ENCODE results near the gene FADS6.

DNA sequence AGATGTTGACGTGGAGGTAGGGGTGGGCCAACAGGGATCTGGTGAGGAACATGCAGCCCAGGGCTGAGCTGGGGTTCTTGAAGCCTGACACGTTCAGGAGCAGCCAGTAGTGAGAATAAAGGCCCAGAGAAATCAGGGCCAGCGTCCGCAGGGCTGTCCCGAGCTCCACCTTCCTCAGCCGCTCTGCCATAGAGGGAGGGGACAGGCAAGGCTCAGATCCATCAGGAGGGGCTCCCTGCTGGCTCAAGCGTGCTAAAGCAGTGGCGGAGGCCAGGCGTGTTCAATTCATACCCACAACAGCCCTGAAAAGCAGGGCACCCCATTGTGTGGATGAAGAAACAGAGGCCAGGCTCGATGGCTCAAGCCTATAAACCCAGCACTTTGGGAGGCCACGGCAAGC, 12.4 kb downstream of the FADS6 start:
- TF ChIP-seq, protein P1, sequence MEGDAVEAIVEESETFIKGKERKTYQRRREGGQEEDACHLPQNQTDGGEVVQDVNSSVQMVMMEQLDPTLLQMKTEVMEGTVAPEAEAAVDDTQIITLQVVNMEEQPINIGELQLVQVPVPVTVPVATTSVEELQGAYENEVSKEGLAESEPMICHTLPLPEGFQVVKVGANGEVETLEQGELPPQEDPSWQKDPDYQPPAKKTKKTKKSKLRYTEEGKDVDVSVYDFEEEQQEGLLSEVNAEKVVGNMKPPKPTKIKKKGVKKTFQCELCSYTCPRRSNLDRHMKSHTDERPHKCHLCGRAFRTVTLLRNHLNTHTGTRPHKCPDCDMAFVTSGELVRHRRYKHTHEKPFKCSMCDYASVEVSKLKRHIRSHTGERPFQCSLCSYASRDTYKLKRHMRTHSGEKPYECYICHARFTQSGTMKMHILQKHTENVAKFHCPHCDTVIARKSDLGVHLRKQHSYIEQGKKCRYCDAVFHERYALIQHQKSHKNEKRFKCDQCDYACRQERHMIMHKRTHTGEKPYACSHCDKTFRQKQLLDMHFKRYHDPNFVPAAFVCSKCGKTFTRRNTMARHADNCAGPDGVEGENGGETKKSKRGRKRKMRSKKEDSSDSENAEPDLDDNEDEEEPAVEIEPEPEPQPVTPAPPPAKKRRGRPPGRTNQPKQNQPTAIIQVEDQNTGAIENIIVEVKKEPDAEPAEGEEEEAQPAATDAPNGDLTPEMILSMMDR (conservative IDR thresholded peaks at IDR 0.05; ENCODE audit: low read depth in 2 of 2), result no peak
- TF ChIP-seq EZH2phosphoT487 (IDR thresholded peaks at IDR 0.05; ENCODE audit: unreplicated experiment) (no peak), POLR2AphosphoS5 (IDR thresholded peaks at IDR 0.05; ENCODE audit: low read depth) (no peak), EZH2 (IDR thresholded peaks at IDR 0.05; ENCODE audit: low read depth, unreplicated experiment) (no peak), ZNF114 (CRISPR knock-in tag; IDR thresholded peaks at IDR 0.05) (no peak), JUNB (IDR thresholded peaks at IDR 0.05; ENCODE audit: unreplicated experiment) (no peak), CREB1 (CRISPR knock-in tag; IDR thresholded peaks at IDR 0.05; ENCODE audit: low read depth) (no peak), NANOG (IDR thresholded peaks at IDR 0.05; ENCODE audit: borderline replicate concordance) (no peak), STAT1 (IDR thresholded peaks at IDR 0.05; ENCODE audit: unreplicated experiment) (no peak), ZNF331 (CRISPR knock-in tag; IDR thresholded peaks at IDR 0.05; ENCODE audit: low read depth) (no peak)
- TF ChIP-seq, protein P2, sequence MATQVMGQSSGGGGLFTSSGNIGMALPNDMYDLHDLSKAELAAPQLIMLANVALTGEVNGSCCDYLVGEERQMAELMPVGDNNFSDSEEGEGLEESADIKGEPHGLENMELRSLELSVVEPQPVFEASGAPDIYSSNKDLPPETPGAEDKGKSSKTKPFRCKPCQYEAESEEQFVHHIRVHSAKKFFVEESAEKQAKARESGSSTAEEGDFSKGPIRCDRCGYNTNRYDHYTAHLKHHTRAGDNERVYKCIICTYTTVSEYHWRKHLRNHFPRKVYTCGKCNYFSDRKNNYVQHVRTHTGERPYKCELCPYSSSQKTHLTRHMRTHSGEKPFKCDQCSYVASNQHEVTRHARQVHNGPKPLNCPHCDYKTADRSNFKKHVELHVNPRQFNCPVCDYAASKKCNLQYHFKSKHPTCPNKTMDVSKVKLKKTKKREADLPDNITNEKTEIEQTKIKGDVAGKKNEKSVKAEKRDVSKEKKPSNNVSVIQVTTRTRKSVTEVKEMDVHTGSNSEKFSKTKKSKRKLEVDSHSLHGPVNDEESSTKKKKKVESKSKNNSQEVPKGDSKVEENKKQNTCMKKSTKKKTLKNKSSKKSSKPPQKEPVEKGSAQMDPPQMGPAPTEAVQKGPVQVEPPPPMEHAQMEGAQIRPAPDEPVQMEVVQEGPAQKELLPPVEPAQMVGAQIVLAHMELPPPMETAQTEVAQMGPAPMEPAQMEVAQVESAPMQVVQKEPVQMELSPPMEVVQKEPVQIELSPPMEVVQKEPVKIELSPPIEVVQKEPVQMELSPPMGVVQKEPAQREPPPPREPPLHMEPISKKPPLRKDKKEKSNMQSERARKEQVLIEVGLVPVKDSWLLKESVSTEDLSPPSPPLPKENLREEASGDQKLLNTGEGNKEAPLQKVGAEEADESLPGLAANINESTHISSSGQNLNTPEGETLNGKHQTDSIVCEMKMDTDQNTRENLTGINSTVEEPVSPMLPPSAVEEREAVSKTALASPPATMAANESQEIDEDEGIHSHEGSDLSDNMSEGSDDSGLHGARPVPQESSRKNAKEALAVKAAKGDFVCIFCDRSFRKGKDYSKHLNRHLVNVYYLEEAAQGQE (IDR thresholded peaks at IDR 0.05; ENCODE audit: unreplicated experiment), result no peak
- TF ChIP-seq, protein P3, sequence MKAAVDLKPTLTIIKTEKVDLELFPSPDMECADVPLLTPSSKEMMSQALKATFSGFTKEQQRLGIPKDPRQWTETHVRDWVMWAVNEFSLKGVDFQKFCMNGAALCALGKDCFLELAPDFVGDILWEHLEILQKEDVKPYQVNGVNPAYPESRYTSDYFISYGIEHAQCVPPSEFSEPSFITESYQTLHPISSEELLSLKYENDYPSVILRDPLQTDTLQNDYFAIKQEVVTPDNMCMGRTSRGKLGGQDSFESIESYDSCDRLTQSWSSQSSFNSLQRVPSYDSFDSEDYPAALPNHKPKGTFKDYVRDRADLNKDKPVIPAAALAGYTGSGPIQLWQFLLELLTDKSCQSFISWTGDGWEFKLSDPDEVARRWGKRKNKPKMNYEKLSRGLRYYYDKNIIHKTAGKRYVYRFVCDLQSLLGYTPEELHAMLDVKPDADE (IDR thresholded peaks at IDR 0.05), result no peak
- TF ChIP-seq, protein P4, sequence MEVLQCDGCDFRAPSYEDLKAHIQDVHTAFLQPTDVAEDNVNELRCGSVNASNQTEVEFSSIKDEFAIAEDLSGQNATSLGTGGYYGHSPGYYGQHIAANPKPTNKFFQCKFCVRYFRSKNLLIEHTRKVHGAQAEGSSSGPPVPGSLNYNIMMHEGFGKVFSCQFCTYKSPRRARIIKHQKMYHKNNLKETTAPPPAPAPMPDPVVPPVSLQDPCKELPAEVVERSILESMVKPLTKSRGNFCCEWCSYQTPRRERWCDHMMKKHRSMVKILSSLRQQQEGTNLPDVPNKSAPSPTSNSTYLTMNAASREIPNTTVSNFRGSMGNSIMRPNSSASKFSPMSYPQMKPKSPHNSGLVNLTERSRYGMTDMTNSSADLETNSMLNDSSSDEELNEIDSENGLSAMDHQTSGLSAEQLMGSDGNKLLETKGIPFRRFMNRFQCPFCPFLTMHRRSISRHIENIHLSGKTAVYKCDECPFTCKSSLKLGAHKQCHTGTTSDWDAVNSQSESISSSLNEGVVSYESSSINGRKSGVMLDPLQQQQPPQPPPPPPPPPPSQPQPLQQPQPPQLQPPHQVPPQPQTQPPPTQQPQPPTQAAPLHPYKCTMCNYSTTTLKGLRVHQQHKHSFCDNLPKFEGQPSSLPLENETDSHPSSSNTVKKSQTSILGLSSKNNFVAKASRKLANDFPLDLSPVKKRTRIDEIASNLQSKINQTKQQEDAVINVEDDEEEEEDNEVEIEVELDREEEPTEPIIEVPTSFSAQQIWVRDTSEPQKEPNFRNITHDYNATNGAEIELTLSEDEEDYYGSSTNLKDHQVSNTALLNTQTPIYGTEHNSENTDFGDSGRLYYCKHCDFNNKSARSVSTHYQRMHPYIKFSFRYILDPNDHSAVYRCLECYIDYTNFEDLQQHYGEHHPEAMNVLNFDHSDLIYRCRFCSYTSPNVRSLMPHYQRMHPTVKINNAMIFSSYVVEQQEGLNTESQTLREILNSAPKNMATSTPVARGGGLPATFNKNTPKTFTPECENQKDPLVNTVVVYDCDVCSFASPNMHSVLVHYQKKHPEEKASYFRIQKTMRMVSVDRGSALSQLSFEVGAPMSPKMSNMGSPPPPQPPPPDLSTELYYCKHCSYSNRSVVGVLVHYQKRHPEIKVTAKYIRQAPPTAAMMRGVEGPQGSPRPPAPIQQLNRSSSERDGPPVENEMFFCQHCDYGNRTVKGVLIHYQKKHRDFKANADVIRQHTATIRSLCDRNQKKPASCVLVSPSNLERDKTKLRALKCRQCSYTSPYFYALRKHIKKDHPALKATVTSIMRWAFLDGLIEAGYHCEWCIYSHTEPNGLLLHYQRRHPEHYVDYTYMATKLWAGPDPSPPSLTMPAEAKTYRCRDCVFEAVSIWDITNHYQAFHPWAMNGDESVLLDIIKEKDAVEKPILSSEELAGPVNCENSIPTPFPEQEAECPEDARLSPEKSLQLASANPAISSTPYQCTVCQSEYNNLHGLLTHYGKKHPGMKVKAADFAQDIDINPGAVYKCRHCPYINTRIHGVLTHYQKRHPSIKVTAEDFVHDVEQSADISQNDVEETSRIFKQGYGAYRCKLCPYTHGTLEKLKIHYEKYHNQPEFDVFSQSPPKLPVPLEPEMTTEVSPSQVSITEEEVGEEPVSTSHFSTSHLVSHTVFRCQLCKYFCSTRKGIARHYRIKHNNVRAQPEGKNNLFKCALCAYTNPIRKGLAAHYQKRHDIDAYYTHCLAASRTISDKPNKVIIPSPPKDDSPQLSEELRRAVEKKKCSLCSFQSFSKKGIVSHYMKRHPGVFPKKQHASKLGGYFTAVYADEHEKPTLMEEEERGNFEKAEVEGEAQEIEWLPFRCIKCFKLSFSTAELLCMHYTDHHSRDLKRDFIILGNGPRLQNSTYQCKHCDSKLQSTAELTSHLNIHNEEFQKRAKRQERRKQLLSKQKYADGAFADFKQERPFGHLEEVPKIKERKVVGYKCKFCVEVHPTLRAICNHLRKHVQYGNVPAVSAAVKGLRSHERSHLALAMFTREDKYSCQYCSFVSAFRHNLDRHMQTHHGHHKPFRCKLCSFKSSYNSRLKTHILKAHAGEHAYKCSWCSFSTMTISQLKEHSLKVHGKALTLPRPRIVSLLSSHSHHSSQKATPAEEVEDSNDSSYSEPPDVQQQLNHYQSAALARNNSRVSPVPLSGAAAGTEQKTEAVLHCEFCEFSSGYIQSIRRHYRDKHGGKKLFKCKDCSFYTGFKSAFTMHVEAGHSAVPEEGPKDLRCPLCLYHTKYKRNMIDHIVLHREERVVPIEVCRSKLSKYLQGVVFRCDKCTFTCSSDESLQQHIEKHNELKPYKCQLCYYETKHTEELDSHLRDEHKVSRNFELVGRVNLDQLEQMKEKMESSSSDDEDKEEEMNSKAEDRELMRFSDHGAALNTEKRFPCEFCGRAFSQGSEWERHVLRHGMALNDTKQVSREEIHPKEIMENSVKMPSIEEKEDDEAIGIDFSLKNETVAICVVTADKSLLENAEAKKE (CRISPR knock-in tag; IDR thresholded peaks at IDR 0.05), result no peak

All from GM23338 (cell line).